GM13977 (cell line): ENCODE results near the gene ZFY.

Source experiments
- DNase-seq: peaks from one replicate; pipeline ENCODE4 v3.0.0; 2012; ENCODE audit warnings: low spot score
- CTCF ChIP-seq: IDR thresholded peaks from 2 replicates; pipeline ENCODE4 v1.5.1; 2012; ENCODE audit warnings: mild to moderate bottlenecking, control low read depth; ENCODE audit not compliant: insufficient read depth; ENCODE audit errors: extremely low read depth, missing control alignments
- in situ Hi-C: fragments of 300-500 bp; cut with MboI; formaldehyde crosslinking; loops from one replicate; pipeline ENCODE4 v1.12.0; 2022; ENCODE audit warnings: low sequenced_read_pairs, low pct_unique_long_range_greater_than_20kb, mixed read lengths, inconsistent platforms; ENCODE audit not compliant: unreplicated experiment

The ZFY gene

GRCh38 chrY:3016594-3016993 is 81.4 kb downstream of the ZFY start:
- no peak for TF ChIP-seq CTCF
- in situ Hi-C loops, result no loop called here
- DNase-seq, result no peak

- DNase-seq, result no peak
- TF ChIP-seq CTCF, result no peak
- in situ Hi-C loops, result no loop called here
Observed at GRCh38 chrY:3018546-3018945, 83.4 kb downstream of the ZFY start.

- TF ChIP-seq CTCF, result no peak
- DNase-seq, result no peak
- in situ Hi-C loops, result no loop called here
Observed at GRCh38 chrY:3019584-3019983, 84.4 kb downstream of the ZFY start.

- no peak for TF ChIP-seq CTCF
- DNase-seq, result no peak
- in situ Hi-C loops, result no loop called here
Observed at GRCh38 chrY:3021176-3021575, 86.0 kb downstream of the ZFY start.

- in situ Hi-C loops, result no loop called here
- no peak for DNase-seq
- TF ChIP-seq CTCF, result no peak
Observed at GRCh38 chrY:3023606-3024005, 88.4 kb downstream of the ZFY start.

- in situ Hi-C loops, result no loop called here
- TF ChIP-seq CTCF, result no peak
- DNase-seq, result no peak
Observed at GRCh38 chrY:3025357-3025756, 90.2 kb downstream of the ZFY start.
